Islet precursor cell (in vitro differentiated cells): Measurements from ENCODE around the gene KCNB1.
"Not testable (repeated sequence)": the region's sequence is repeated elsewhere in the genome, so short reads cannot be mapped to it uniquely, and the experiment has no call there.

ENCODE experiments used
- DNase-seq: peaks from one replicate; pipeline ENCODE4 v3.0.0-alpha.2; 2018

Gene KCNB1

GRCh38 chr20:49432550-49432949, 49.9 kb downstream of the KCNB1 start:
- no peak for DNase-seq

GRCh38 chr20:49431329-49431728, 51.1 kb downstream of the KCNB1 start:
- DNase-seq = no peak

GRCh38 chr20:49430320-49430719, 52.1 kb downstream of the KCNB1 start:
- no peak for DNase-seq

GRCh38 chr20:49427751-49428518, 54.5 kb downstream of the KCNB1 start:
- no peak for DNase-seq

- DNase-seq = no peak
Measured at GRCh38 chr20:49426873-49427272, 55.6 kb downstream of the KCNB1 start.

- DNase-seq = no peak
Measured at GRCh38 chr20:49426395-49426794, 56.1 kb downstream of the KCNB1 start.

GRCh38 chr20:49424536-49424935, 57.9 kb downstream of the KCNB1 start:
- DNase-seq = peak; percentile 70

- DNase-seq = no peak
Measured at GRCh38 chr20:49422161-49422560, 60.3 kb downstream of the KCNB1 start.

GRCh38 chr20:49420811-49421295, 61.6 kb downstream of the KCNB1 start:
- no peak for DNase-seq

- no peak for DNase-seq
Measured at GRCh38 chr20:49420292-49420691, 62.2 kb downstream of the KCNB1 start.

- DNase-seq = no peak
Measured at GRCh38 chr20:49419785-49420184, 62.7 kb downstream of the KCNB1 start.

- no peak for DNase-seq
Measured at GRCh38 chr20:49418809-49419208, 63.7 kb downstream of the KCNB1 start.

- DNase-seq = no peak
Measured at GRCh38 chr20:49417843-49418555, 64.5 kb downstream of the KCNB1 start.

- DNase-seq = no peak
Measured at GRCh38 chr20:49415668-49416044, 66.8 kb downstream of the KCNB1 start.

- DNase-seq = no peak
Measured at GRCh38 chr20:49415005-49415667, 67.3 kb downstream of the KCNB1 start.

- DNase-seq = no peak
Measured at GRCh38 chr20:49413677-49414076, 68.8 kb downstream of the KCNB1 start.

- DNase-seq = no peak
Measured at GRCh38 chr20:49412953-49413352, 69.5 kb downstream of the KCNB1 start.

- no peak for DNase-seq
Measured at GRCh38 chr20:49412254-49412653, 70.2 kb downstream of the KCNB1 start.

- no peak for DNase-seq
Measured at GRCh38 chr20:49411221-49411925, 71.1 kb downstream of the KCNB1 start.

GRCh38 chr20:49409975-49410621, 72.4 kb downstream of the KCNB1 start:
- not testable (repeated sequence) for DNase-seq

GRCh38 chr20:49409302-49409974, 73.0 kb downstream of the KCNB1 start:
- no peak for DNase-seq

GRCh38 chr20:49408509-49409104, 73.9 kb downstream of the KCNB1 start:
- DNase-seq = no peak
